B cell (primary cell): ENCODE measurements around the gene MPDZ. TPM values are rescaled to one million over a fixed set of nuclear protein-coding genes. Genes with fewer than 3 reads are reported as not detected.

ENCODE experiments used
- ATAC-seq: fragments of 200-7000 bp; cut with Tn5 transposase; one replicate; pipeline ENCODE4 v1.10.0; 2021; ENCODE audit warnings: low read depth, mild to moderate bottlenecking, moderate number of reproducible peaks, moderate library complexity
- CTCF ChIA-PET: fragments of 350-600 bp; sonication (Branson Sonifier 250); formaldehyde crosslinking; loops from one replicate; lab custom pipeline; 2021; ENCODE audit warnings: antibody characterized with exemption, inconsistent platforms; lab: Charles Lee
- POLR2A ChIA-PET: fragments of 350-600 bp; sonication (Branson Sonifier 250); formaldehyde crosslinking; loops from one replicate; lab custom pipeline; 2021; ENCODE audit warnings: antibody characterized with exemption; lab: Charles Lee
- DNase-seq: peaks from one replicate; pipeline ENCODE4 v3.0.0; 2013
- H2AFZ ChIP-seq: 2 replicates; pipeline ENCODE4 v1.6.1; 2012; ENCODE audit warnings: mild to moderate bottlenecking, low read depth, low read length; ENCODE audit not compliant: insufficient read depth, poor library complexity, severe bottlenecking
- H3K27ac ChIP-seq, 2 donors: 1 replicate in 1 of 2; 2 replicates in 1 of 2; pipeline ENCODE4 v1.5.1; 2012 to 2013; ENCODE audit warnings: low read length in 2 of 2, mild to moderate bottlenecking in 2 of 2, moderate library complexity in 1 of 2
- H3K27me3 ChIP-seq, 4 experiments: fragments of 200-600 bp in 1 of 4; sonication (generic) in 1 of 4; replicated peaks in 1 of 4; 1 replicate in 2 of 4; 2 replicates in 2 of 4; pipeline versions ENCODE4 v1.6.1 to v1.7.0; 2013 to 2016; ENCODE audit warnings: low read length in 3 of 4, mild to moderate bottlenecking in 2 of 4, mixed read lengths in 1 of 4, moderate library complexity in 1 of 4; ENCODE audit not compliant: insufficient read depth in 4 of 4, control insufficient read depth in 3 of 4; ENCODE audit errors: control extremely low read depth in 1 of 4
- H3K36me3 ChIP-seq, 2 experiments: replicated peaks in 1 of 2; 1 replicate in 1 of 2; 2 replicates in 1 of 2; pipeline versions ENCODE4 v1.6.1 to v1.7.1; 2013; ENCODE audit warnings: low read length in 1 of 2; ENCODE audit not compliant: insufficient read depth in 2 of 2, control insufficient read depth in 1 of 2; ENCODE audit errors: control extremely low read depth in 1 of 2, extremely low read depth in 1 of 2
- H3K4me1 ChIP-seq, 2 donors: fragments of 200-600 bp in 1 of 2; sonication (generic) in 1 of 2; 1 replicate in 1 of 2; 2 replicates in 1 of 2; pipeline versions ENCODE4 v1.5.1 to v1.6.1; 2013 to 2017; ENCODE audit warnings: low read length in 2 of 2; ENCODE audit not compliant: control insufficient read depth in 2 of 2, insufficient read depth in 2 of 2
- H3K4me2 ChIP-seq: replicated peaks from 2 replicates; pipeline ENCODE3; 2012; ENCODE audit warnings: mild to moderate bottlenecking, low read depth, low read length; ENCODE audit not compliant: poor library complexity, severe bottlenecking
- H3K4me3 ChIP-seq, 5 experiments: fragments of 200-600 bp in 1 of 5; sonication (generic) in 1 of 5; 1 replicate in 3 of 5; 2 replicates in 2 of 5; pipeline versions ENCODE4 v1.5.1 to v1.7.0; 2011 to 2016; ENCODE audit warnings: low read length in 4 of 5, mild to moderate bottlenecking in 4 of 5, low read depth in 2 of 5, control low read depth in 1 of 5, moderate library complexity in 1 of 5; ENCODE audit not compliant: insufficient read depth in 1 of 5; ENCODE audit errors: control extremely low read depth in 1 of 5, extremely low read depth in 1 of 5
- H3K79me2 ChIP-seq: fragments of 200-600 bp; sonication (generic); one replicate; pipeline ENCODE4 v1.6.0; 2016; ENCODE audit warnings: low read length; ENCODE audit not compliant: control insufficient read depth, insufficient read depth
- H3K9ac ChIP-seq: fragments of 200-600 bp; sonication (generic); 2 replicates; pipeline ENCODE4 v1.6.1; 2017; ENCODE audit warnings: mild to moderate bottlenecking, low read length, moderate library complexity
- H3K9me3 ChIP-seq, 3 donors: one replicate each; pipeline versions ENCODE4 v1.6.1 to v1.7.1; 2013; ENCODE audit warnings: low read length in 2 of 3; ENCODE audit not compliant: control insufficient read depth in 2 of 3, insufficient read depth in 1 of 3; ENCODE audit errors: control extremely low read depth in 1 of 3
- H4K20me1 ChIP-seq: 2 replicates; pipeline ENCODE4 v1.6.0; 2012; ENCODE audit warnings: mild to moderate bottlenecking, low read length; ENCODE audit not compliant: insufficient read depth, control insufficient read depth, poor library complexity, severe bottlenecking
- H3K27ac Mint-ChIP-seq: one replicate; pipeline ENCODE4 v1.8.0; 2021; ENCODE audit warnings: mixed read lengths
- H3K27me3 Mint-ChIP-seq: one replicate; pipeline ENCODE4 v1.8.0; 2021; ENCODE audit warnings: mixed read lengths
- H3K4me1 Mint-ChIP-seq: one replicate; pipeline ENCODE4 v1.8.0; 2021; ENCODE audit warnings: mixed read lengths
- H3K4me3 Mint-ChIP-seq: one replicate; pipeline ENCODE4 v1.8.0; 2021; ENCODE audit warnings: mixed read lengths
- H3K9me3 Mint-ChIP-seq: one replicate; pipeline ENCODE4 v1.8.0; 2022; ENCODE audit warnings: mixed read lengths; ENCODE audit not compliant: insufficient read depth
- CTCF ChIP-seq: fragments of 200-600 bp; IDR thresholded peaks from one replicate; pipeline ENCODE4 v1.8.0; 2022; ENCODE audit warnings: antibody characterized with exemption, mild to moderate bottlenecking
- EZH2 ChIP-seq: IDR thresholded peaks from 2 replicates; pipeline ENCODE4 v1.6.1; 2012; ENCODE audit warnings: borderline replicate concordance, low read depth, mild to moderate bottlenecking, moderate library complexity, low read length; ENCODE audit not compliant: insufficient read depth, poor library complexity, severe bottlenecking
- WGBS: methylation state at CpG from one replicate; pipeline ENCODE4 v1.1.5; 2013; ENCODE audit warnings: missing lambda C conversion rate; ENCODE audit not compliant: insufficient coverage; 5-methylcytosine and 5-hydroxymethylcytosine counted together
- intact Hi-C: fragments of 100-400 bp; cut with micrococcal nuclease; formaldehyde crosslinking; loops from one replicate; pipeline ENCODE4 v1.10.0; 2022
- polyA plus RNA-seq: library from polyadenylated mRNA; depleted of rRNA; stranded (reverse); fragments of >200 nt; gene quantifications from 2 replicates; pipeline ENCODE4 v1.2.3, GENCODE V29; 2012
- total RNA-seq, 2 donors: library from RNA; stranded (reverse); fragments of 120-200 nt in 1 of 2; gene quantifications; 1 replicate in 1 of 2; 2 replicates in 1 of 2; pipeline versions ENCODE4 v1.2.3 to v1.2.4, GENCODE V29; 2013 to 2022

Gene MPDZ
- total and polyA plus RNA-seq, 2 donors (not counting 1 experiment from before 2014, with no cell fraction given): not detected

- ChIA-PET POLR2A (no interaction called here), CTCF (no interaction called here)
- Mint-ChIP-seq H3K4me3 (no peak overlapping the region), H3K4me1 (no peaks in the 10 kb centered on the region), H3K27me3 (no peaks in the 10 kb centered on the region), H3K27ac (no peak overlapping the region), H3K9me3 (no peaks in the 10 kb centered on the region)
- Histone ChIP-seq H3K79me2 (no peaks in the 10 kb centered on the region), H3K4me1 (no peaks in the 10 kb centered on the region), H2AFZ (no peak overlapping the region), H4K20me1 (no peaks in the 10 kb centered on the region), H3K36me3 (no peaks in the 10 kb centered on the region), H3K27ac (no peak overlapping the region), H3K9me3 (no peaks in the 10 kb centered on the region), H3K9ac (no peak overlapping the region), H3K27me3 (no peaks in the 10 kb centered on the region), H3K4me3 (no peak overlapping the region), H3K4me2 (no peak overlapping the region)
- TF ChIP-seq CTCF (no peak), EZH2 (no peak)
- WGBS: no CpG with 5 or more reads among the region's 1 CpG
- ATAC-seq: no peak
- DNase-seq: no peak
- intact Hi-C loops: no loop called here
These were observed 66.2 kb downstream of the MPDZ start for GRCh38 chr9:13213337-13213736.

- Histone ChIP-seq H3K4me2 (no peak overlapping the region), H3K9me3 (no peaks in the 10 kb centered on the region), H3K27ac (no peak overlapping the region), H3K4me3 (no peak overlapping the region), H4K20me1 (no peaks in the 10 kb centered on the region), H3K4me1 (no peaks in the 10 kb centered on the region), H3K79me2 (no peaks in the 10 kb centered on the region), H2AFZ (no peak overlapping the region), H3K27me3 (no peaks in the 10 kb centered on the region), H3K36me3 (no peaks in the 10 kb centered on the region), H3K9ac (no peak overlapping the region)
- CTCF ChIA-PET: no interaction called here
- H3K27me3 Mint-ChIP-seq: no peaks in the 10 kb centered on the region
- H3K4me1 Mint-ChIP-seq: no peaks in the 10 kb centered on the region
- TF ChIP-seq CTCF: no peak
- TF ChIP-seq EZH2: no peak
- intact Hi-C loops: no loop called here
- no CpG with 5 or more reads among the region's 1 CpG for WGBS
- peaks cover 3% of the 10 kb centered on the region for H3K9me3 Mint-ChIP-seq
- ATAC-seq (no peak), DNase-seq (no peak)
- no peak overlapping the region for H3K4me3 Mint-ChIP-seq
- H3K27ac Mint-ChIP-seq: no peak overlapping the region
- POLR2A ChIA-PET: no interaction called here
These were observed 69.2 kb downstream of the MPDZ start for GRCh38 chr9:13210306-13210705.
